ENCODE data around the gene KRTAP12-1. TPM values are rescaled to one million over a fixed set of nuclear protein-coding genes. Genes with fewer than 3 reads are reported as not detected.

The KRTAP12-1 gene
- polyA plus RNA-seq, 3 donors, result not detected

- DNase-seq (ENCODE audit: low read depth in 3 of 3, low spot score in 2 of 3), result no peak
Measured at GRCh38 chr21:44711327-44712202, 29.6 kb upstream of the KRTAP12-1 start, which contains the start of gene TSPEAR. Gene TSPEAR, minus strand, starts transcription at chr21:44711572. Its CDS starts 58 bp downstream, at chr21:44711514.

GRCh38 chr21:44710756-44711326 is 28.9 kb upstream of the KRTAP12-1 start:
- no peak for DNase-seq (ENCODE audit: low read depth in 3 of 3, low spot score in 2 of 3)

GRCh38 chr21:44710294-44710665 is 28.3 kb upstream of the KRTAP12-1 start:
- no peak for DNase-seq (ENCODE audit: low read depth in 3 of 3, low spot score in 2 of 3)

- DNase-seq (ENCODE audit: low read depth in 3 of 3, low spot score in 2 of 3), result no peak
Measured at GRCh38 chr21:44709426-44710293, 27.7 kb upstream of the KRTAP12-1 start.

- DNase-seq (ENCODE audit: low read depth in 3 of 3, low spot score in 2 of 3), result no peak
Measured at GRCh38 chr21:44708866-44709425, 27.0 kb upstream of the KRTAP12-1 start.

- no peak for DNase-seq (ENCODE audit: low read depth in 3 of 3, low spot score in 2 of 3)
Measured at GRCh38 chr21:44708213-44708865, 26.4 kb upstream of the KRTAP12-1 start.

- DNase-seq (ENCODE audit: low read depth in 3 of 3, low spot score in 2 of 3), result no peak
Measured at GRCh38 chr21:44706706-44707581, 25.0 kb upstream of the KRTAP12-1 start.

- DNase-seq (ENCODE audit: low read depth in 3 of 3, low spot score in 2 of 3), result no peak
Measured at GRCh38 chr21:44706026-44706705, 24.2 kb upstream of the KRTAP12-1 start.

- DNase-seq (ENCODE audit: low read depth in 3 of 3, low spot score in 2 of 3), result no peak
Measured at GRCh38 chr21:44704636-44705001, 22.7 kb upstream of the KRTAP12-1 start.

GRCh38 chr21:44703731-44704635 is 22.0 kb upstream of the KRTAP12-1 start:
- DNase-seq (ENCODE audit: low read depth in 3 of 3, low spot score in 2 of 3), result no peak

- no peak for DNase-seq (ENCODE audit: low read depth in 3 of 3, low spot score in 2 of 3)
Measured at GRCh38 chr21:44702973-44703730, 21.2 kb upstream of the KRTAP12-1 start.

GRCh38 chr21:44702111-44702972 is 20.4 kb upstream of the KRTAP12-1 start:
- DNase-seq (ENCODE audit: low read depth in 3 of 3, low spot score in 2 of 3), result no peak

- no peak for DNase-seq (ENCODE audit: low read depth in 3 of 3, low spot score in 2 of 3)
Measured at GRCh38 chr21:44701541-44701940, 19.6 kb upstream of the KRTAP12-1 start.

- no peak for DNase-seq (ENCODE audit: low read depth in 3 of 3, low spot score in 2 of 3)
Measured at GRCh38 chr21:44701023-44701400, 19.0 kb upstream of the KRTAP12-1 start.

GRCh38 chr21:44700101-44701022 is 18.4 kb upstream of the KRTAP12-1 start:
- no peak for DNase-seq (ENCODE audit: low read depth in 3 of 3, low spot score in 2 of 3)
